ENCODE results near the gene GRHL1.

GRCh38 chr2:10022445-10022844 lies 71.0 kb downstream of the GRHL1 start:
- TF ChIP-seq POLR2A (IDR thresholded peaks at IDR 0.05) (no peak), CTCF (IDR thresholded peaks at IDR 0.05) (no peak)
